Breast epithelium (tissue), 3 donors: ENCODE data around the gene MMP8.

Experiments
- CTCF ChIP-seq, 3 donors: fragments of 450-650 bp; IDR thresholded peaks; one replicate each; pipeline ENCODE4 v1.5.1; 2016 to 2017; ENCODE audit warnings: antibody characterized with exemption in 3 of 3, mild to moderate bottlenecking in 3 of 3, moderate library complexity in 3 of 3
- POLR2A ChIP-seq: fragments of 450-650 bp; IDR thresholded peaks from one replicate; pipeline ENCODE4 v1.6.1; 2016; ENCODE audit warnings: antibody characterized with exemption, mild to moderate bottlenecking, moderate library complexity
- POLR2AphosphoS5 ChIP-seq, 3 donors: sonication (generic); formaldehyde crosslinking; IDR thresholded peaks; one replicate each; pipeline ENCODE4 v1.6.1; 2017; ENCODE audit warnings: antibody characterized with exemption in 3 of 3

DNA sequence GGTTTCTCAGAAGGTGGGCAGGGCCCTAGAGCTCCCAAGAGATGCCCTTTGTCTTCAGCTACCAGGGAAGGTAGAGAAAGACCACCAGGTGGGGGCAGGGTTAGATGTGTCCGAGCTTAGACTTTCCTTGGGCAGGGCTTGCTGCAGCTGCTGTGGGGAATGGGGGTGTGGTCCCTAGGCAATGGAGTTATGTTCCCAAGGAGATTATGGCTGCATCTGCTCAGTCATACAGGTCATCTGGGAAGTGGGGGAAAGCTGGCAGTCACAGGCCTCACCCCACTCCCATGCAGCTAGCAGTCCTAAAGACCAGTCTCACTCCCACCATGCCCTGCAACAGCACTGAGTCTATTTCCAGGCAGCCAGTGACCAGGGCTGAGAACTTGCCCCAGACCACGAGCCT, 48.7 kb downstream of the MMP8 start:
- TF ChIP-seq POLR2AphosphoS5 (IDR thresholded peaks at IDR 0.05) (no peak), CTCF (IDR thresholded peaks at IDR 0.05) (no peak), POLR2A (no peak)
